ENCODE measurements around the gene GPBP1.
"Not testable (repeated sequence)": the region's sequence is repeated elsewhere in the genome, so short reads cannot be mapped to it uniquely, and the experiment has no call there.

GPBP1 gene, protein sequence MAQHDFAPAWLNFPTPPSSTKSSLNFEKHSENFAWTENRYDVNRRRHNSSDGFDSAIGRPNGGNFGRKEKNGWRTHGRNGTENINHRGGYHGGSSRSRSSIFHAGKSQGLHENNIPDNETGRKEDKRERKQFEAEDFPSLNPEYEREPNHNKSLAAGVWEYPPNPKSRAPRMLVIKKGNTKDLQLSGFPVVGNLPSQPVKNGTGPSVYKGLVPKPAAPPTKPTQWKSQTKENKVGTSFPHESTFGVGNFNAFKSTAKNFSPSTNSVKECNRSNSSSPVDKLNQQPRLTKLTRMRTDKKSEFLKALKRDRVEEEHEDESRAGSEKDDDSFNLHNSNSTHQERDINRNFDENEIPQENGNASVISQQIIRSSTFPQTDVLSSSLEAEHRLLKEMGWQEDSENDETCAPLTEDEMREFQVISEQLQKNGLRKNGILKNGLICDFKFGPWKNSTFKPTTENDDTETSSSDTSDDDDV

DNA sequence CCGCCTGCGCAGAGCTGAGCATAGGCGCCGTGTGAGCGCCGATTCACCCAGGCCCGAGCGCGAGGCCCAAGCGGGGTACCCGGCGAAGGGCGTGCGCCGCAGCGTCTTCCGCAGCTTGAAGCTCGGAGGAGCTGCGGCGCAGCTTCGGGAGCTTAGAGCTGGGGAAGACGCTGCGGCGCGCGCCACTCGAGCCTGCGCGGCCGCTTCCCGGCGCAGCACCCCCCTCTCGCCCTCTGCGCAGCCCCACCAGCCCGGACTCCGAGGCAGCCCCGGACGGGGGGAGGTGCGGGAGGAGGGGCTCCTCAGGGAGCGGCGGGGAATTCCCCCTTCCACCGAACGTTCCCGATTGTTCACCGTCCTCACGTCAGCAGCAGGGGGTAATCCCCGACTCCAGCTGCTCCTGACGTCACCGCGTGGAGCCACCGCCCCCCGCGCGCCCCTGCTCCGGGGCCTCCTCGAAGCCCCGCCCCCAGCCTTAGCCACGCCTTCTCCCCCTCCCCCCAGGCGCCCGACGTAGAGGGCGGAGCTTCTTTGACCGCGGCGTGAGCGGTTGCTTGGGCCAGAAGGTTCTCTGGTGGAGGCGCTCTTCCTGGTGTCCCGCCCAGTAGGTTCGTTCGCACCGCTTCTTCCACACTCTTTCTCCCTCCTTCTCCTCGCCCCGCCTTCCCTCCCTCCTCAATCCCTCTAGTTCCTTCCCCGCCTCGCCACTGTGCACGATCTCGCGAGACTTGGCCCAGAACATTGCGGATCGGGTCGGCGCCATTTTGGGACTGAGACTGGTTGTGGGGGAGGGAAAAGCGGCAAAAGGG lies at the start of gene GPBP1:
Gene GPBP1, plus strand, starts transcription at position 741 of the 809 bp plus-strand sequence. CDS start 40,072 bp downstream, outside the sequence.
- peak within 1 kb of the TSS; percentile 99 for H3K27ac ChIP-seq
- DNase-seq (ENCODE audit: low read depth, low spot score): peak; percentile 96

DNA sequence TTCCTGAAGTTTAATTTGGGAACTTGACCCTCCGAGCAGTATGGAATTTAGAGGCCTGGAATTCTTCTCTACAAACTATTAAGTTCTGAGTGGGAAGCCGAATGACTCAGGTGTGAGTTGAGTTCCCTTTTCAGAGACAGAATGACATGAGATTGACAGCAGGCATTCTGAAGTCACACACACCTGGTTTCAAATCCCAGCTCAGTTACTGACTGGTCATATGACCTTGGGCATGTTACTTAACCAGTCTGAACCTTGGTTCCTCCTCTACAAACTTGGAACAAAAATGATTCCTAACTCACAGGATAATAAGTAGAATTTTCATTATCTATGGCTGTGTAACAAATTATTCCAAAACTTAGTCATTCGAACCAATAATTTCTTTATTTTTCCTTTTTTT lies 45.5 kb upstream of the GPBP1 start:
- H3K27ac ChIP-seq: no peak overlapping the region
- no peak for DNase-seq (ENCODE audit: low read depth, low spot score)

DNA sequence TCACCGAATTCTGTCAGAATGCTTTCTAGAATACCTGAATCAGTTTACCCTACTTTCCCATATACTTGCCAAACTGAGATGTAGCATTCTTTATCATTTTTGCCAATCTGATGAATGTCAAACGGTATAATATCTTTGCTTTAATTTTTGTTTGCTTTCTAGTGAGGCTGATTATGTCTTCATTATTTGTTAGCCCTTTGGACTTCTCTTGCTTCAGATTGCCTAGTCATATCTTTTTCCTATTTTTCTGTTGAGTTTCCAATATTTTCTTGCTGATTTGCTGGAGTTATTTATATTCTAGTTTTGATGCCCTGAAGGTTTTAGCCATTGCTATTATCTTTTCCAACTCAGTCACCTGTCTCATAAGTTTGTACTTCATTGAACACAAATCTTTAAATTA lies 40.3 kb upstream of the GPBP1 start:
- no peak for DNase-seq (ENCODE audit: low read depth, low spot score)

DNA sequence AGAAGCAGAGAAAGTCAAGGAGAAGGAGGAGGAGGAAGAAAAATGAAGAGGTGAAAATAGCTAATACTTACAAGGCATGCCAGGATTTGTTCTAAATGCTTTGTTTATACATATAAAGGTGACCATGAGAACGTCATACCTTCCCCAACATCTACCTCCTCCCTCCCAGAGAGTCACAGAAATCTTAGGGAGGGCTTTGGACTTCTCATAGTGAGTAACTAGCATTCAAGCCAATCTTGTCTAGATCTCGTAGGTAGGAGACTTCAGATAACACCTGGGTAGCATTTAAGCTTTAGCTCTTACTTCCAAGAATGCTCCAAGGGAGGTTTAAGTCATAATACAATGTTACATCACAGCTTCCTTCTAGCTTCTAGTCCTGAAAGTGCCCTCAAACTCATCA lies 36.5 kb upstream of the GPBP1 start:
- no peak for DNase-seq (ENCODE audit: low read depth, low spot score)
- H3K27ac ChIP-seq: no peak overlapping the region

More for the DNA sequence above, 40.3 kb upstream of the GPBP1 start:
- no peak overlapping the region for H3K27ac ChIP-seq

DNA sequence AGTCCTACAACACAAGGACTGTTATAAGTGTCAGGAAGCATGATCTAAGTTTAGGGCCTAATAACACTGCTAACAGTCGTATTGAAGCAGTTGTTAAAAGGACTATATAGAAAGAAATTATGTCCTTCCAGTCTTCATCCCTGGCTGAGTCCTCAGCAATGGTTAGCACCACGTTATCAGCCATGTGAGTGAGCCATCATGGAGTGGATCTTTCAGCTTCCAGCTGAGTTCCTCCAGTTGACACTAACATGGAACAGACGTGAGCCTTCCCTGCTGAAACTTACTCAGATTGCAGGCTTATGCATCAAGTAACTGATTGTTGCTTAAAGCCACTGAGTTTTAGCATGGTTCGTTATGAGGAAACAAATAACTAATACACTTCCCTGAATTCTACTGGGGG lies 21.5 kb upstream of the GPBP1 start:
- H3K27ac ChIP-seq: no peak overlapping the region
- DNase-seq (ENCODE audit: low read depth, low spot score): no peak

DNA sequence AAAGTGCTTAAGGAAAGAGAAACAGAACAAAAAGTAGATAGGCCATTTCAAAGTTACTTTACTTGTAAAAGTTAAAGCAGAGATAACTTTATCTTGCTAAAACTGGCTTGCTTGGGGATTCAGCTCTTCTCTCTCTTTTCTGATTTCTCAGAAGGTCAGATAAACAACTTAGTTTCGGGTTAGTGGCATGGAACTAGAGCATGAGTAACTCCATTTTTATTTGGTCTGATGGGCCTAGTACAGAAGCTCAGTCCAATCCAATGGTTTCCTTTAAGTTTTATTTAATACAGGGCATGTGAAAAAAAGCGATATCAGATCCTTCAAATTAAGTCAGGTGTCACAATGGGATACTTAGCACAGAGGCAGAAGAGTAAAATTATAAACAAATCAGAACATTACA lies 18.8 kb upstream of the GPBP1 start:
- no peak overlapping the region for H3K27ac ChIP-seq
- DNase-seq (ENCODE audit: low read depth, low spot score): no peak

DNA sequence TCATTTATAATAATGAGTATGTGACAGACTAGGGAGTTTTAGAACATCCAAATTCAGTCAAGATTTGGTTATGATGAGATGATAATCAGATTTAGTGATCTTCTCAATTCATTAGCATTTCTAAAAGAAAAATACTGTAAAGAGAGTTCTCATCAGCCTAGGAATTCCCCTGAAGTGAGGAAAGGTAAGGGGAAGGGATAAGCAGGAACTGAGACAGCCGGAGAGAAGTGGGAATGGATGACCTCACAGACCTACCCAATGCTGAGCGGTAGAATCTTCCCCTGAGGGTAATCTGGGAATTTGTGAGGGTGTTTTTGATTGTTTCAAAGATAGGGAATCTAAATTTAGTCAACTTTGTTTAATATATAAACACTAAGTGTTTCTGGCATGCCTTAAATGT lies 16.7 kb upstream of the GPBP1 start:
- no peak overlapping the region for H3K27ac ChIP-seq
- no peak for DNase-seq (ENCODE audit: low read depth, low spot score)

DNA sequence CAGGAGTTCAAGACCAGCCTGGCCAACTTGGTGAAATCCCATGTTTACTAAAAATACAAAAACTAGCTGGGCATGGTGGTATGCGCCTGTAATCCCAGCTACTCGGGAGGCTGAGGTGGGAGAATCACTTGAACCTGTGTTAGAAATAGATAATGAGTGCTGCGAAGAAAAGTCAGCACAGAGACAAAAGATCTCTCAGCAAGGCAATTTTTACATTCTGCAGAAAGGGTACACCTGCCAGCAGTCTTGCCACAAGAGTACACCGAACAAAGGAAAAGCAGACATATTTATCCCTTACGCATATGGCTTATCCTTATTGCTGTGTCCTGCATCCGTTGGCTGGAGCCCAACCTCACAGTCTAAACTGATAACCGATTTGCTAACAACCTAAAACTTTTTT lies 16.2 kb upstream of the GPBP1 start:
- no peak overlapping the region for H3K27ac ChIP-seq
- no peak for DNase-seq (ENCODE audit: low read depth, low spot score)

DNA sequence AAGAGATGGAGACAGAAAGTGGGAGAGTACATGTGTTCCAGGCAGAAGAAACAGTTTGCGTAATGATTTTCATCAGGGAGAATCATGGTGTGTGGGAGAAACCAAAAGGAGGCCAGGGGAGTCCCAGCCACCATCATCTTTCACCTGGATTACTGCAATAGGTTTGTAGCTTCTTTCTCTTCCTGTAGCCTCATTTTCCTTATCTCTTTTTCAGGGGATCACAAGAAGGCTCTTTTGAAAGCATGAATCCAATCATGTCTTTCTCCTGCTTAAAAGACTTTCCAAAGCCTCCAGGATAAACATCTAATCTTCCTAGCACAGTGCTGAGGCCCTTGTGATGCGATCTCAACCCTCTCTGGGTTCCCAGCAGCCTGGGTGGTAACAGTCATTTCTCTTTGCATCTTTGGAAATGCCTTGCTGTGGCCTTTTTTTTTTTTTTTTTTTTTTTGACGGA lies 10.3 kb upstream of the GPBP1 start:
- DNase-seq (ENCODE audit: low read depth, low spot score): no peak

DNA sequence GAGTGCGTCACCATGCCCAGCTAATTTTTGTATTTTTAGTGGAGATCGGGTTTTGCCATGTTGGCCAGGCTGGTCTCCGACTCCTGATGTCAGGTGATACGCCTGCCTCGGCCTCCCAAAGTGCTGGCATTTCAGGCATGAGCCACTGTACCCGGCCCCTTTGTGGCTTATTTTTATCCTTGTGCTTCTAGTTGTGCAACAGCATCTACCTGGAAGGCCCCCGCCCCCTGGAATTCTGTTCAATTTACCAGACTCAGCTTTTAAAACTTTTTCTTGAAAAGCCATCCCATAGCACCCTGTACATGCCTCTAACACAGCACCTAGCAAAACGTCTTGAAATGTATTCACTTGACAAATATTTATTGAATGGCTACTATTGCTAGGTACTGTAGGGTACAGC lies 9.7 kb upstream of the GPBP1 start:
- no peak for DNase-seq (ENCODE audit: low read depth, low spot score)

More for the DNA sequence above, 10.3 kb upstream of the GPBP1 start:
- no peak overlapping the region for H3K27ac ChIP-seq

DNA sequence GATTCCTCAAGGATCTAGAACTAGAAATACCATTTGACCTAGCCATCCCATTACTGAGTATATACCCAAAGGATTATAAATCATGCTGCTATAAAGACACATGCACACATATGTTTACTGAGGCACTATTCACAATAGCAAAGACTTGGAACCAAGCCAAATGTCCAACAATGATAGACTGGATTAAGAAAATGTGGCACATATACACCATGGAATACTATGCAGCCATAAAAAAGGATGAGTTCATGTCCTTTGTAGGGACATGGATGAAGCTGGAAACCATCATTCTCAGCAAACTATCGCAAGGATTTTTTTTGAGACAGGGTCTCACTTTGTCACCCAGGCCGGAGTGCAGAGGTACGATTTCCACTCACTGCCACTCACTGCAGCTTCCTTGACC lies 8.7 kb upstream of the GPBP1 start:
- H3K27ac ChIP-seq; DNase-seq (ENCODE audit: low read depth, low spot score): not testable (repeated sequence)

More for the DNA sequence above, 9.7 kb upstream of the GPBP1 start:
- H3K27ac ChIP-seq: no peak overlapping the region

DNA sequence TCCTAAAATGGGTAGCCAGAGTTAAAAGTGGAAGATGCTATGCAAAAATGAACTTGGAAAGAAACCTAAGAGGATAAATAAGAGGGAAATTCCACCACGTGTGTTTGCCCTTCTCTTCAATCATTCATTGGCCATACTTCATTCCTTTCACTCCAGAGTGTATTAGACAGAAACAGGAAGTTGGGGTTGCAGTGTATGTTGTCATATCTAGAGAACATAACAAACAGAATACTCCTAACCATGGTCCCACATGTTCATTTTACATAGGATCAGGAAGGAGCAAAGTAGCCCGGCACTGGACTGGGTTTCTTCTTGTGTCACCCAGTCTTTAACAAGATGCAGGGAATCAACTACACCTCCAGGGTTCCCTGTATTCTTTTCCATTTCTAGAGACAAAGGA lies 7.6 kb upstream of the GPBP1 start:
- no peak for DNase-seq (ENCODE audit: low read depth, low spot score)
- H3K27ac ChIP-seq: peak overlapping the region; percentile 5

DNA sequence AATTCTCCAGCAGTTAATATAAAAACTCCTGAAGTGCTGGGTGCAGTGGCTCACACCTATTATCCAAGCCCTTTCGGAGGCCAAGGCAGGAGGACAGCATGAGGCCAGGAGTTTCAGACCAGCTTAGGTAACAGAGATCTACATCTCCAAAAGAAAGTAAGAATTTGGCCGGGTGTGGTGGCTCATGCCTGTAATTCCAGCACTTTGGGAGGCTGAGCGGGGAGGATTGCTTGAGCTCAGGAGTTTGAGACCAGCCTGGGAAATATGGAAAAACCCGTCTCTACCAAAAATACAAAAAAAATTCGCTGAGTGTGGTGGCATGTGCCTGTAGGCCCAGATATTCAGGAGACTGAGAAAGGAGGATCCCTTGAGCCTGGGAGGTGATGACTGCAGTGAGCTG lies 6.7 kb upstream of the GPBP1 start:
- DNase-seq (ENCODE audit: low read depth, low spot score): no peak
- no peak overlapping the region for H3K27ac ChIP-seq

DNA sequence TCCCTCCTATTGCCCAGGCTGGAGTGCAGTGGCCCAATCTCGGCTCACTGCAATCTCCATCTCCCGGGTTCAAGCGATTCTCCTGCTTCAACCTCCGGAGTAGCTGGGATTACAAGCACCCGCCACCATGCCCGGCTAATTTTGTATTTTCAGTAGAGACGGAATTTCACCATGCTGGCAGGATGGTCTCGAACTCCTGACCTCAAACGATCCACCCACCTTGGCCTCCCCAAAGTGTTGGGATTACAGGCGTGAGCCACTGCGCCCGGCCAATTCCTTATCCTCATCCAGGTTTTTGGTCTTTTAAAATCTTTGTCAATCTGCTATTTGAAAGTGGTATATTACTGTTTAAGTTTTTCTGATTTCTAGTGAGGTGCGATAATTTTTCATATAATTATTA lies 3.7 kb upstream of the GPBP1 start:
- not testable (repeated sequence) for H3K27ac ChIP-seq; DNase-seq (ENCODE audit: low read depth, low spot score)

DNA sequence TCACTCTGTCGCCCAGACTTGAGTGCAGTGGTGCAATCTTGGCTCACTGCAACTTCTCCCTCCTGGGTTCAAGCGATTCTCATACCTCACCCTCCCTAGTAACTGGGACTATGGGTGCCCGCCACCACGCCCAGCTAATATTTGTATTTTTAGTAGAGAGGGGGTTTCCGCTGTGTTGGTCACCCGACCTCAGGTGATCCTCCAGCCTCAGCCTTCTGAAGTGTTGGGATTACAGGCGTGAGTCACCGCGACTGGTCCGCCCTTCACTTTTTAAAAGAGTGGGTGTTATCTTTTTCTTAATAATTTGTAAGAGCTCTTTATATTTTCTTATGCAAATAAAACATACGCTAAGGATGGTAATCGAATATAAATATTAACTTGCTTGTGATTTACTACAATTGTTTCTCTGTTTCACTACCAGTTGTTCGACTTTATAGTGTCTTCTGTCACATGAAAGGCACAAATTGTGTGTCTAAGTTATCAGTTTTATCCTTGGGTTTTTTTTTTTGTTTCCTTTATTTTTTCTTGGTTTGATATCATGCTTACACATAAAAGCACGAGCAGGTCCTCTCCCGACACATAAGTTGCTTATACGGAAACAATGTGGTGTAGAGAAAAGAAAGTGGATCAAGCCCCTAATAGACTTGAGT lies 1.9 kb upstream of the GPBP1 start:
- H3K27ac ChIP-seq: peak overlapping the region; percentile 99
- peak; percentile 33 for DNase-seq (ENCODE audit: low read depth, low spot score)

DNA sequence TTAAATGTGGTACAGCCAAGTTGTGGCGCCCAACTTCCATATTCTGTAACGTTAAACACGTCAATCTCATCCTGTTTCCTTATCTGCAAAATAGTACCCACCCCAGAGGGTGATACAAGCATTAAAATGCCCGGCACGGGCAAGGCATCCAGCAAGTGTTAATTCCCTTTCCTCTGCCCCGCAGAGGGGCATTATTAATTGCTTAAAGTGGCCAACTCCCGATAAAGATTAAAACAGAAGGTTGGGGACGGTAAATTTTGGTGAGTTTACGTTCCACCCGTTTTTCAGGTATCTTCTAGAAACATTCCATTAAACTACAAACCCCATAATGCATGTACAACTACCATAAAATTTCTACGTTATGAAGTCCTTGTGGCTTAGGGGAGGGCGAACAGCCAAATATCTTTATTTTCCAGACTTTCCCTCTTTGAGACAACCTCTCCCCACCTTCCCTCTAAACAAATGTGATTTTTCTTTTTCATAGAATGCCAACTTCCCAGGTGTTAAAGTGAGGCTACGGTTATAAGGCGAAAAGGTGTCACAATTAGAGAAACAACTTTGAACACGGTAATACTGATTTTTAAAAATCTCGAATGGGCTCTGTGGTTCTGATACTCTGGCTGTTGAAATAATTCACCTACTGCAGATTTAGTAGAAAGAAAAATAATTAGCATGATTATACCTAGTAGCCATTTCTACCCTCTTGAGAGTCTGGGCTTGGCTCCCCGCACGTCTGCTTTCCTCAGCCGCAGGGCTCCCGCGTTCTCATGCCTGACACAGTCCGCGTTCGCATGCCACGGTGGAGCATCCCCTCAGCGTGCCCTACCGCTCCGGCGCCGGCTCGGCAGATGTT lies 1.2 kb upstream of the GPBP1 start:
- DNase-seq (ENCODE audit: low read depth, low spot score): no peak
- H3K27ac ChIP-seq: peak overlapping the region; percentile 99

DNA sequence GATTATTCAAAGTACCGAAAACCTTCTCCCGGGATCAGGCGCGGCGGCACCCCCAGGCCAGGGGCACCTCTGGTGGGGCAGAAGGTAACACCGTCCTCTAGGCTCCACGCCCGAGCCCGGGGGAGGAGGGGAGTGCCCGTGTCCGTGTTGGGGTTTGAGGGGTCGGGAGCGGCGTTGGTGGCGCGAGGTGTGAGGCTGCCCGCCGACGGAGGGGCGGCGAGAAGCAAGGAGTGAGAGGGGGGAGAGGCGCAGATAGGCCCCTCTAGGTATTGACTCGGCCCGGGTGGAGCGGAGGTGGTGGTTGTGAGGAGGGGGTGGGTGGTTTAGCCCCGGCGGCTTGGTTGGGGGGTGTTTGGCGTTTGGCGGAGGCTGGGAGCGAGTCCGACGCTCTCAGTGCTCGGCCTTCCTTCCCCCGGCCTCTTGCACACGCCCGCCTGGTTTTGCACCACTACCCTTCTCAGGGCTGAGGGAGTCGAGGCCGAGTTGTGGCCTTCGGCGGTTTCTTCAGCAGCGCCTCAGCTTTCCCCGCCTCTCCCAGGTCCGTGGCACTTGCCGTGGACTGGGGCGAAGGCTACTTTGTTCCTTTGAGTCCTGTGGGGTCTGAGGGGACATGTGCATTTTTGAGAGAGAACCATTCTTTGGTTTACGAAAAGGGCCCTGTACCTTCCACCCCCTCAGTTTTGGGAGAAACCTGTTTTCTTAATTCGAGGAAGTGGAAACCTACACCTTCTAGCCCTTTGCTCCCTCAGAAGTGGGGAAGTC lies 450 bp downstream of the GPBP1 start:
- H3K27ac ChIP-seq: peak overlapping the region; percentile 99
- DNase-seq (ENCODE audit: low read depth, low spot score): no peak

DNA sequence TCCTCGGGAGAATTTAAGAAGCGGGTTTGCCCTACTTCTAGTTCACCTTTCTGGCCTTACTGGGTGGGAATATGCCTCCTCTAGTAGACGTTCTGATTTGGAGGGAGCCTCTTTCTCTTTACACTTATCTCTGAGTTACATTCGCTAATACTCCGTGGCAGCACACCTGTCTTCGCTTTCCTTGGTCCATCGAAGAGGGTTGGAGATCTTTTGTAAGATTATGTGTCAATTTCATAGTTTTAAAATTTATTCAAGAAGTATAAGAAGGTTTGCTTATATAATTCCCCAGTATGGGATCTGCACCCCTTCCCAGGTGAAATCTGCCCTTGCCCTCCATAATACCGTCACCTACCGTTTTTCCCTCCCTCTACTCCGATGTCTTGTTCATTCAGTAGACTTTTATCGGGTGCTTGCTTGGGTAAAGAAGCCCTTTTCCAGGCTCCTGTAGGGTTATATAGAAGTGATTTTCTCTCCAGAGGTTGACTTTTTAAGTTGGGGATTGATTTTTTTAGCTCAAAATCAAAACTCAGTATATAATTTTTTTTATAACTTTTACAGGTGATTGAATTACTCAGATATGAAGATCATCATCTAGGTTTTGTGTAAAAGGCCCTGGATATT lies 1.1 kb downstream of the GPBP1 start:
- peak overlapping the region; percentile 99 for H3K27ac ChIP-seq
- DNase-seq (ENCODE audit: low read depth, low spot score): no peak

All from epithelial cell of prostate (primary cell).